ENCODE results near the gene ZNF687.

Gene ZNF687

GRCh38 chr1:151281969-151282882 lies at the start of gene ZNF687:
Gene ZNF687 (plus strand): TSS chr1:151282299. CDS start chr1:151286292, 3,993 bp downstream.
- Histone ChIP-seq H3K4me1 (ENCODE audit: insufficient read depth, low read length) (peaks cover 28% of the 10 kb centered on the region), H4K20me1 (ENCODE audit: insufficient read depth, low read length) (peaks cover 42% of the 10 kb centered on the region), H2AFZ (ENCODE audit: low read depth, low read length) (peak within 1 kb of the TSS; percentile 98), H3K9ac (ENCODE audit: low read depth, low read length) (peak within 1 kb of the TSS; percentile 89), H3K9me3 (ENCODE audit: insufficient read depth, low read length, severe bottlenecking) (no peaks in the 10 kb centered on the region), H3K4me3 (ENCODE audit: low read depth in 1 of 2, low read length in 2 of 2) (peak within 1 kb of the TSS; percentile 93), H3K79me2 (ENCODE audit: insufficient read depth, low read length) (peaks cover 51% of the 10 kb centered on the region), H3K27ac (ENCODE audit: low read length) (peak within 1 kb of the TSS; percentile 98), H3K36me3 (ENCODE audit: insufficient read depth, low read length) (peaks cover 29% of the 10 kb centered on the region), H3K4me2 (ENCODE audit: insufficient read depth, low read length) (peak within 1 kb of the TSS; percentile 89), H3K27me3 (ENCODE audit: insufficient read depth, low read length, poor library complexity) (no peaks in the 10 kb centered on the region)
- DNase-seq, result peak; percentile 100
- no peak for TF ChIP-seq EZH2 (IDR thresholded peaks at IDR 0.05; ENCODE audit: borderline replicate concordance, low read depth, low read length, severe bottlenecking)
- TF ChIP-seq CTCF (IDR thresholded peaks at IDR 0.05; ENCODE audit: borderline replicate concordance, extremely low read depth, low read length, poor library complexity, severe bottlenecking), result no peak
- peak; percentile 94 for ATAC-seq (ENCODE audit: insufficient read depth, low read depth)

- Histone ChIP-seq H3K36me3 (ENCODE audit: insufficient read depth, low read length) (peaks cover 97% of the 10 kb centered on the region), H3K79me2 (ENCODE audit: insufficient read depth, low read length) (no peaks in the 10 kb centered on the region), H3K9ac (ENCODE audit: low read depth, low read length) (no peak overlapping the region), H3K27ac (ENCODE audit: low read length) (no peak overlapping the region), H2AFZ (ENCODE audit: low read depth, low read length) (no peak overlapping the region), H4K20me1 (ENCODE audit: insufficient read depth, low read length) (no peaks in the 10 kb centered on the region), H3K9me3 (ENCODE audit: insufficient read depth, low read length, severe bottlenecking) (no peaks in the 10 kb centered on the region), H3K4me2 (ENCODE audit: insufficient read depth, low read length) (no peak overlapping the region), H3K4me1 (ENCODE audit: insufficient read depth, low read length) (no peaks in the 10 kb centered on the region), H3K27me3 (ENCODE audit: insufficient read depth, low read length, poor library complexity) (no peaks in the 10 kb centered on the region), H3K4me3 (ENCODE audit: low read depth in 1 of 2, low read length in 2 of 2) (no peak overlapping the region)
- TF ChIP-seq EZH2 (IDR thresholded peaks at IDR 0.05; ENCODE audit: borderline replicate concordance, low read depth, low read length, severe bottlenecking), result no peak
- TF ChIP-seq CTCF (IDR thresholded peaks at IDR 0.05; ENCODE audit: borderline replicate concordance, extremely low read depth, low read length, poor library complexity, severe bottlenecking), result no peak
- ATAC-seq (ENCODE audit: insufficient read depth, low read depth) (no peak), DNase-seq (no peak)
These were observed 46.9 kb upstream of the ZNF687 start for GRCh38 chr1:151235235-151235634.

- H3K4me1 ChIP-seq (ENCODE audit: insufficient read depth, low read length), result no peaks in the 10 kb centered on the region
- H3K79me2 ChIP-seq (ENCODE audit: insufficient read depth, low read length), result no peaks in the 10 kb centered on the region
- no peak overlapping the region for H3K9ac ChIP-seq (ENCODE audit: low read depth, low read length)
- TF ChIP-seq CTCF (IDR thresholded peaks at IDR 0.05; ENCODE audit: borderline replicate concordance, extremely low read depth, low read length, poor library complexity, severe bottlenecking) (no peak), EZH2 (IDR thresholded peaks at IDR 0.05; ENCODE audit: borderline replicate concordance, low read depth, low read length, severe bottlenecking) (no peak)
- no peaks in the 10 kb centered on the region for H4K20me1 ChIP-seq (ENCODE audit: insufficient read depth, low read length)
- H3K27ac ChIP-seq (ENCODE audit: low read length), result no peak overlapping the region
- H3K27me3 ChIP-seq (ENCODE audit: insufficient read depth, low read length, poor library complexity), result no peaks in the 10 kb centered on the region
- ATAC-seq (ENCODE audit: insufficient read depth, low read depth), result no peak
- H3K4me3 ChIP-seq (ENCODE audit: low read depth in 1 of 2, low read length in 2 of 2), result no peak overlapping the region
- no peak overlapping the region for H2AFZ ChIP-seq (ENCODE audit: low read depth, low read length)
- no peaks in the 10 kb centered on the region for H3K9me3 ChIP-seq (ENCODE audit: insufficient read depth, low read length, severe bottlenecking)
- DNase-seq, result no peak
- no peak overlapping the region for H3K4me2 ChIP-seq (ENCODE audit: insufficient read depth, low read length)
- H3K36me3 ChIP-seq (ENCODE audit: insufficient read depth, low read length), result peaks cover 95% of the 10 kb centered on the region
These were observed 44.2 kb upstream of the ZNF687 start for GRCh38 chr1:151237678-151238466.
